GM23248 (cell line): ENCODE measurements around the gene FZD4. TPM values are rescaled to one million over a fixed set of nuclear protein-coding genes. Genes with fewer than 3 reads are reported as not detected.

Source experiments
- DNase-seq: peaks from one replicate; pipeline ENCODE4 v3.0.0-alpha.2; 2015
- H2AFZ ChIP-seq: fragments of 200-600 bp; sonication (generic); 2 replicates; pipeline ENCODE4 v1.6.1; 2016; ENCODE audit warnings: antibody characterized with exemption
- H3F3A ChIP-seq: fragments of 200-600 bp; sonication (generic); 2 replicates; pipeline ENCODE4 v1.6.1; 2016; ENCODE audit warnings: mild to moderate bottlenecking, antibody characterized with exemption, mixed run types; ENCODE audit not compliant: insufficient read depth
- H3K27ac ChIP-seq: fragments of 200-600 bp; sonication (generic); 2 replicates; pipeline ENCODE4 v1.5.1; 2016; ENCODE audit warnings: mild to moderate bottlenecking
- H3K27me3 ChIP-seq: fragments of 200-600 bp; sonication (generic); replicated peaks from 2 replicates; pipeline ENCODE4 v1.6.1; 2016; ENCODE audit warnings: mild to moderate bottlenecking; ENCODE audit not compliant: insufficient read depth
- H3K36me3 ChIP-seq: fragments of 200-600 bp; sonication (generic); 2 replicates; pipeline ENCODE4 v1.6.1; 2016; ENCODE audit warnings: low read depth, mild to moderate bottlenecking
- H3K4me1 ChIP-seq: fragments of 200-600 bp; sonication (generic); 2 replicates; pipeline ENCODE4 v1.6.1; 2016; ENCODE audit warnings: mild to moderate bottlenecking; ENCODE audit not compliant: insufficient read depth
- H3K4me2 ChIP-seq: fragments of 200-600 bp; sonication (generic); one replicate; pipeline ENCODE4 v1.6.1; 2016; ENCODE audit warnings: mild to moderate bottlenecking; ENCODE audit not compliant: unreplicated experiment
- H3K4me3 ChIP-seq: fragments of 200-600 bp; sonication (generic); 2 replicates; pipeline ENCODE4 v1.5.1; 2016; ENCODE audit warnings: mild to moderate bottlenecking
- H3K79me2 ChIP-seq: fragments of 200-600 bp; sonication (generic); 2 replicates; pipeline ENCODE4 v1.6.1; 2016; ENCODE audit warnings: mild to moderate bottlenecking; ENCODE audit not compliant: insufficient read depth
- H3K9ac ChIP-seq: fragments of 200-600 bp; sonication (generic); 2 replicates; pipeline ENCODE4 v1.6.1; 2016; ENCODE audit warnings: mild to moderate bottlenecking
- H3K9me2 ChIP-seq: fragments of 200-600 bp; sonication (generic); 2 replicates; pipeline ENCODE4 v1.6.1; 2016; ENCODE audit warnings: mixed run types, mild to moderate bottlenecking, moderate library complexity; ENCODE audit not compliant: insufficient read depth
- H3K9me3 ChIP-seq: fragments of 200-600 bp; sonication (generic); one replicate; pipeline ENCODE4 v1.6.1; 2017; ENCODE audit warnings: low read depth
- H4K20me1 ChIP-seq: fragments of 200-600 bp; sonication (generic); 2 replicates; pipeline ENCODE4 v1.6.0; 2016; ENCODE audit not compliant: insufficient read depth
- EZH2 ChIP-seq: fragments of 200-600 bp; sonication (generic); IDR thresholded peaks from 2 replicates; pipeline ENCODE4 v1.6.1; 2018; ENCODE audit warnings: antibody characterized with exemption, mild to moderate bottlenecking; ENCODE audit not compliant: insufficient read depth, poor library complexity, severe bottlenecking
- EZH2phosphoT487 ChIP-seq: fragments of 200-600 bp; sonication (generic); IDR thresholded peaks from 2 replicates; pipeline ENCODE4 v1.6.1; 2018; ENCODE audit warnings: antibody characterized with exemption, moderate library complexity, mild to moderate bottlenecking, low read depth; ENCODE audit not compliant: insufficient read depth
- WGBS, 2 experiments: methylation state at CpG; one replicate each; pipeline ENCODE4 v1.1.6; 2015 to 2017; ENCODE audit warnings: low lambda C conversion rate in 2 of 2, low coverage in 1 of 2; ENCODE audit errors: missing lambda C conversion rate in 2 of 2; 5-methylcytosine and 5-hydroxymethylcytosine counted together
- in situ Hi-C: fragments of 300-500 bp; cut with MboI; formaldehyde crosslinking; loops from 2 replicates; pipeline ENCODE4 v1.15.0; 2020
- polyA plus RNA-seq: library from polyadenylated mRNA; unstranded; fragments of >200 nt; fragmentation: Nextera tagmentation; extraction: Ambion mirVana; gene quantifications from 2 replicates; pipeline ENCODE4 v1.2.1, GENCODE V29; 2016
- total RNA-seq: library from RNA; depleted of rRNA; stranded (reverse); fragments of >200 nt; shearing (Covaris generic); gene quantifications from 2 replicates; pipeline ENCODE4 v1.2.3, GENCODE V29; 2014

The FZD4 gene
- total and polyA plus RNA-seq, 2 experiments from 2014 or later: 8.3 to 21.3 TPM

DNA sequence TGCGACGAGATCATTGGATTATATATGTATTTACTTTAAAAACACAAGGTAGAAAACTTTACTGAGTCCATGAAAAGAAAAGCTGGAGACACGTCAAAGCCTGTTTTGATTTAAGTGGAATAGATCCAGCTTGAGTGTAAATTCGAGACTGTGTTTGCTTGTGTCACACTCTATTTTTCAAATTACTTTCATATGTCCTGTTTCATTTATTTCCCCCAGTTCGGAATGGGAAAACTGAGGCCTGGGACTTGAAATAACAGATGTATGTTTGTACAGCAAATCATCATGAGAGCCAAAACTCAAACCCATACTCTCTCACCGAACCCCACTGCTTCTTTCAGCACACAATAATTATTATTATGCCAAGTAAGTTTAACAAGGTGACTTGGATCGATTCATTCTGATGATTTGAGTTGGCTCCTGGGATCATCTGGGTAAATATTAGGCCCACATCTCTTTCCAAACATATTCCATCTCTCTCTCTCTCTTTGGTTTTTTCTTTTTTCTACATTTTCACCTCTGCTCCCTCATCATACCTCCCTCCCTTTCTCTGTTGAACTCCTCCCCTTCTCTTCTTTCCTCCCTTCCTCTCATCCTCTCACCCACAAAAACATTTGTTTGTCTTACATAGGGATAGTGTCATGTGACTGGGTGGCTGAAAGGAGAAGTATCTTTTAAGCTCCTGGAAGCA lies 21.2 kb downstream of the FZD4 start:
- WGBS, 2 experiments: 38 to 39% methylated on average over 7 of the region's 7 CpGs
- Histone ChIP-seq H3F3A (peaks cover 16% of the 10 kb centered on the region), H3K4me1 (peaks cover 25% of the 10 kb centered on the region), H3K27me3 (no peaks in the 10 kb centered on the region), H3K36me3 (no peaks in the 10 kb centered on the region), H3K9me3 (no peaks in the 10 kb centered on the region), H3K9ac (no peak overlapping the region), H2AFZ (no peak overlapping the region), H3K27ac (no peak overlapping the region), H3K9me2 (no peaks in the 10 kb centered on the region), H3K79me2 (no peaks in the 10 kb centered on the region), H3K4me3 (no peak overlapping the region), H3K4me2 (no peak overlapping the region), H4K20me1 (no peaks in the 10 kb centered on the region)
- no peak for DNase-seq
- in situ Hi-C loops: loop anchor here (10.0 kb wide), 1 partner anchor 351 kb away; no protein-coding TSS in a partner anchor
- TF ChIP-seq EZH2phosphoT487: no peak
- TF ChIP-seq EZH2: no peak

DNA sequence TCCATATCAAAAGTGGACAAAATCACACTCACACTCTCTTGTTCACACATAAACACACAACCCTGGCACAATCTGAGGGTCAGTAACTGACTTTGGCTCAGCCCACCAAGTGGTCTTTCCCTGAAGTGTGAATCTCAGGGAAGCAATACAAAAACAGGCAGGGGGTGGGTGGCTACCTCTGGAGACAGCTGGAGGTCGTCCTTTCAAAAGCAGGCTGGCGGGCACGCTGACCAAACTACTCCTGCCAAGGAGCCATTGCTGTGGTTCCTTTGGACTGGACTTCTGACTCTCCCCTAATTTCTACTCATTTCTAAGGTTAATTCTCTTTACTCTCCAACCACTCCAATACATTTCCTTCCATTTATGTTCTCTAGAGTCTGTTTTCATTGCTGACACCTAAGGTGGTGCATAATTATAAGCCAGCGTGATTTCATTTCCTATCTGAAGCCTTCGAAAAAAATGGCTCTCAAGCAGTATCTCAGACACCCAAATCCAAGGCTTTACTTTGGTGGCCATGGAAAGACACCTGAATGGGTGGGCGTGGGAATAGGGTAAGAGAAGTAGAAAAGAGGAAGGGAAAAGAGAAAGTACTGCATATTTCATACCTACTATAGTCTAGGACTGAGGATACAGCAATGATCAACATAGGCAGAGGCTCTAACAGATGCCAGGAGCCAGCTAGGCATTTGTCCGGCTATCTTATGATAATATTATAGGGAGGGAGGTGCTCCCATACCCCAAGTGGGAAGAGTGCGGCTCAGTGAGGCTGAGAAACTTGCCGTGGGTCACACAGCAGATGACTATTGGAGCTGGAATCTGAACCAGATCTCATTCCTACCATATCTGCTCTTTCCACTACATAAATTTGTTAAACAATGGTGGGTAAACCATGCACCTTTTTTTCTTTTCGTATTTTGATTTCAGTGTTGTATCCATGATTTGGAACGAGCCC lies 22.0 kb downstream of the FZD4 start:
- peaks cover 25% of the 10 kb centered on the region for H3K4me1 ChIP-seq
- no peak for DNase-seq
- H3K79me2 ChIP-seq: no peaks in the 10 kb centered on the region
- no peak overlapping the region for H3K27ac ChIP-seq
- H3K9ac ChIP-seq: no peak overlapping the region
- H3K9me2 ChIP-seq: no peaks in the 10 kb centered on the region
- no peak overlapping the region for H2AFZ ChIP-seq
- H3K9me3 ChIP-seq: no peaks in the 10 kb centered on the region
- H3F3A ChIP-seq: peaks cover 16% of the 10 kb centered on the region
- 77 to 80% methylated on average over 11 of the region's 11 CpGs for WGBS, 2 experiments
- no peak overlapping the region for H3K4me2 ChIP-seq
- TF ChIP-seq EZH2 (no peak), EZH2phosphoT487 (no peak)
- H3K4me3 ChIP-seq: no peak overlapping the region
- H3K36me3 ChIP-seq: no peaks in the 10 kb centered on the region
- in situ Hi-C loops: loop anchor here (10.0 kb wide), 1 partner anchor 352 kb away; no protein-coding TSS in a partner anchor
- no peaks in the 10 kb centered on the region for H3K27me3 ChIP-seq
- H4K20me1 ChIP-seq: no peaks in the 10 kb centered on the region

GRCh38 chr11:86932259-86932585 lies 23.0 kb downstream of the FZD4 start:
- no peak for TF ChIP-seq EZH2
- no peak for TF ChIP-seq EZH2phosphoT487
- 32 to 56% methylated on average over 1 of the region's 1 CpG for WGBS, 2 experiments
- no peak for DNase-seq
- Histone ChIP-seq H3K4me2 (no peak overlapping the region), H3K4me1 (peaks cover 25% of the 10 kb centered on the region), H3K4me3 (no peak overlapping the region), H2AFZ (0 out of 2 replicates have a peak overlapping the region, but pooled peaks have one; percentile 7), H3K9me3 (no peaks in the 10 kb centered on the region), H3K9me2 (no peaks in the 10 kb centered on the region), H4K20me1 (no peaks in the 10 kb centered on the region), H3F3A (peaks cover 16% of the 10 kb centered on the region), H3K27me3 (no peaks in the 10 kb centered on the region), H3K27ac (peak overlapping the region; percentile 4; the same call in 1 of the 2 replicates), H3K9ac (no peak overlapping the region), H3K79me2 (no peaks in the 10 kb centered on the region), H3K36me3 (no peaks in the 10 kb centered on the region)
- in situ Hi-C loops: loop anchor here (10.0 kb wide), 1 partner anchor 353 kb away; no protein-coding TSS in a partner anchor

- no peak overlapping the region for H3K4me3 ChIP-seq
- H2AFZ ChIP-seq: 0 out of 2 replicates have a peak overlapping the region, but pooled peaks have one; percentile 7
- H3K9ac ChIP-seq: no peak overlapping the region
- H3K27me3 ChIP-seq: no peaks in the 10 kb centered on the region
- in situ Hi-C loops: loop anchor here (10.0 kb wide), 1 partner anchor 353 kb away; no protein-coding TSS in a partner anchor
- TF ChIP-seq EZH2 (no peak), EZH2phosphoT487 (no peak)
- no peaks in the 10 kb centered on the region for H3K36me3 ChIP-seq
- no peaks in the 10 kb centered on the region for H3K9me3 ChIP-seq
- H3K4me1 ChIP-seq: peaks cover 25% of the 10 kb centered on the region
- H3F3A ChIP-seq: peaks cover 16% of the 10 kb centered on the region
- H3K79me2 ChIP-seq: no peaks in the 10 kb centered on the region
- H3K9me2 ChIP-seq: no peaks in the 10 kb centered on the region
- H3K4me2 ChIP-seq: no peak overlapping the region
- H4K20me1 ChIP-seq: no peaks in the 10 kb centered on the region
- 60 to 68% methylated on average over 8 of the region's 8 CpGs for WGBS, 2 experiments
- H3K27ac ChIP-seq: peak overlapping the region; percentile 4; the same call in 1 of the 2 replicates
- DNase-seq: peak; percentile 61
These were observed 23.5 kb downstream of the FZD4 start for GRCh38 chr11:86931548-86932258.
